Ishikawa (cell line): ENCODE data around the gene MRM2.

ENCODE experiments used
- CEBPB ChIP-seq: IDR thresholded peaks from 2 replicates; pipeline ENCODE4 v1.6.1; 2012
- CREB1 ChIP-seq: IDR thresholded peaks from 2 replicates; pipeline ENCODE4 v1.6.1; 2012; ENCODE audit warnings: low read depth
- EP300 ChIP-seq: IDR thresholded peaks from 2 replicates; pipeline ENCODE4 v1.6.1; 2012; ENCODE audit warnings: borderline replicate concordance
- FOXM1 ChIP-seq: IDR thresholded peaks from 2 replicates; pipeline ENCODE4 v1.6.1; 2012; ENCODE audit warnings: low read depth, borderline replicate concordance
- MAX ChIP-seq: IDR thresholded peaks from 2 replicates; pipeline ENCODE4 v1.6.1; 2012
- NFIC ChIP-seq: IDR thresholded peaks from 2 replicates; pipeline ENCODE4 v1.6.1; 2012
- RAD21 ChIP-seq: IDR thresholded peaks from 2 replicates; pipeline ENCODE4 v1.6.1; 2012; ENCODE audit warnings: low read depth
- TCF12 ChIP-seq: IDR thresholded peaks from 2 replicates; pipeline ENCODE4 v1.6.1; 2012; ENCODE audit warnings: low read depth
- YY1 ChIP-seq: IDR thresholded peaks from 2 replicates; pipeline ENCODE4 v1.6.1; 2012; ENCODE audit warnings: low read depth
- ZBTB7A ChIP-seq: IDR thresholded peaks from 2 replicates; pipeline ENCODE4 v1.6.1; 2012; ENCODE audit warnings: low read depth
- TF ChIP-seq, protein P1 (sequence below): IDR thresholded peaks from 2 replicates; pipeline ENCODE4 v1.6.1; 2012; ENCODE audit warnings: low read depth, mild to moderate bottlenecking

GRCh38 chr7:2205036-2205780, 36.8 kb downstream of the MRM2 start:
- TF ChIP-seq RAD21 (no peak), YY1 (no peak), MAX (no peak), NFIC (no peak), EP300 (no peak), CREB1 (no peak), TCF12 (no peak), FOXM1 (no peak), ZBTB7A (no peak), CEBPB (no peak)
- TF ChIP-seq, protein P1, sequence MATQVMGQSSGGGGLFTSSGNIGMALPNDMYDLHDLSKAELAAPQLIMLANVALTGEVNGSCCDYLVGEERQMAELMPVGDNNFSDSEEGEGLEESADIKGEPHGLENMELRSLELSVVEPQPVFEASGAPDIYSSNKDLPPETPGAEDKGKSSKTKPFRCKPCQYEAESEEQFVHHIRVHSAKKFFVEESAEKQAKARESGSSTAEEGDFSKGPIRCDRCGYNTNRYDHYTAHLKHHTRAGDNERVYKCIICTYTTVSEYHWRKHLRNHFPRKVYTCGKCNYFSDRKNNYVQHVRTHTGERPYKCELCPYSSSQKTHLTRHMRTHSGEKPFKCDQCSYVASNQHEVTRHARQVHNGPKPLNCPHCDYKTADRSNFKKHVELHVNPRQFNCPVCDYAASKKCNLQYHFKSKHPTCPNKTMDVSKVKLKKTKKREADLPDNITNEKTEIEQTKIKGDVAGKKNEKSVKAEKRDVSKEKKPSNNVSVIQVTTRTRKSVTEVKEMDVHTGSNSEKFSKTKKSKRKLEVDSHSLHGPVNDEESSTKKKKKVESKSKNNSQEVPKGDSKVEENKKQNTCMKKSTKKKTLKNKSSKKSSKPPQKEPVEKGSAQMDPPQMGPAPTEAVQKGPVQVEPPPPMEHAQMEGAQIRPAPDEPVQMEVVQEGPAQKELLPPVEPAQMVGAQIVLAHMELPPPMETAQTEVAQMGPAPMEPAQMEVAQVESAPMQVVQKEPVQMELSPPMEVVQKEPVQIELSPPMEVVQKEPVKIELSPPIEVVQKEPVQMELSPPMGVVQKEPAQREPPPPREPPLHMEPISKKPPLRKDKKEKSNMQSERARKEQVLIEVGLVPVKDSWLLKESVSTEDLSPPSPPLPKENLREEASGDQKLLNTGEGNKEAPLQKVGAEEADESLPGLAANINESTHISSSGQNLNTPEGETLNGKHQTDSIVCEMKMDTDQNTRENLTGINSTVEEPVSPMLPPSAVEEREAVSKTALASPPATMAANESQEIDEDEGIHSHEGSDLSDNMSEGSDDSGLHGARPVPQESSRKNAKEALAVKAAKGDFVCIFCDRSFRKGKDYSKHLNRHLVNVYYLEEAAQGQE, result no peak
